ENCODE measurements around the gene PDIA5. TPM values are rescaled to one million over a fixed set of nuclear protein-coding genes. Genes with fewer than 3 reads are reported as not detected.

The PDIA5 gene
- total and polyA plus RNA-seq, 4 donors: 36.8 to 94.6 (median 63.3) TPM

GRCh38 chr3:123068601-123069381 lies 2.0 kb downstream of the PDIA5 start (continued):
- TF ChIP-seq CTCF (IDR thresholded peaks at IDR 0.05; ENCODE audit: low read depth, low read length, missing input control): no peak
- peak; percentile 14 for TF ChIP-seq MAX (IDR thresholded peaks at IDR 0.05)
- peak; percentile 80 for TF ChIP-seq FOXA1 (IDR thresholded peaks at IDR 0.05)
- peak; percentile 87 to 89 for TF ChIP-seq HNF4A (conservative IDR thresholded peaks at IDR 0.05)
- peak; percentile 89 to 92 for TF ChIP-seq RXRA (IDR thresholded peaks at IDR 0.05)
- peak; percentile 43 for TF ChIP-seq HNF4G (IDR thresholded peaks at IDR 0.05)
- peak; percentile 64 to 84 for TF ChIP-seq JUND (IDR thresholded peaks at IDR 0.05)
- no peak for TF ChIP-seq EGR1 (IDR thresholded peaks at IDR 0.05; ENCODE audit: low read depth in 2 of 2)

- DNase-seq (ENCODE audit: low spot score): no peak
- H3K9ac ChIP-seq (ENCODE audit: low read depth in 1 of 2, low read length in 2 of 2): no peak overlapping the region
- H3K36me3 ChIP-seq (ENCODE audit: control insufficient read depth in 4 of 4, insufficient read depth in 3 of 4, low read depth in 1 of 4, low read length in 3 of 4): no peaks in the 10 kb centered on the region
- 34% methylated on average over 8 of the region's 8 CpGs for WGBS
- H3K4me3 ChIP-seq (ENCODE audit: low read depth in 1 of 3, low read length in 3 of 3): no peak overlapping the region
- no peaks in the 10 kb centered on the region for H3K9me3 ChIP-seq (ENCODE audit: control insufficient read depth in 4 of 4, low read length in 3 of 4)
- peaks cover 8 to 66% (median 47%) of the 10 kb centered on the region in 4 donors for H3K4me1 ChIP-seq (ENCODE audit: control insufficient read depth in 4 of 4, insufficient read depth in 4 of 4, low read length in 3 of 4)
- TF ChIP-seq RXRA (IDR thresholded peaks at IDR 0.05) (peak; percentile 85 to 93), SP1 (IDR thresholded peaks at IDR 0.05) (peak; percentile 54), ATF3 (IDR thresholded peaks at IDR 0.05) (no peak), REST (IDR thresholded peaks at IDR 0.05) (peak; percentile 97), TAF1 (conservative IDR thresholded peaks at IDR 0.05) (no peak), FOXA2 (IDR thresholded peaks at IDR 0.05) (no peak), NR2F2 (IDR thresholded peaks at IDR 0.05) (no peak), JUND (IDR thresholded peaks at IDR 0.05) (peak in 1 of 2 donors; percentile 20), MAX (IDR thresholded peaks at IDR 0.05) (peak; percentile 88), YY1 (IDR thresholded peaks at IDR 0.05) (peak; percentile 50), HNF4G (IDR thresholded peaks at IDR 0.05) (peak; percentile 29), HNF4A (conservative IDR thresholded peaks at IDR 0.05) (peak; percentile 84 to 93), RAD21 (IDR thresholded peaks at IDR 0.05) (peak; percentile 47 to 63)
- H3K27ac ChIP-seq (ENCODE audit: low read depth in 1 of 2, low read length in 2 of 2): peak overlapping the region; percentile 3 to 63
- no peaks in the 10 kb centered on the region for H3K27me3 ChIP-seq (ENCODE audit: control insufficient read depth in 4 of 4, insufficient read depth in 4 of 4, low read length in 3 of 4)
Measured at GRCh38 chr3:123070510-123070909, 3.7 kb downstream of the PDIA5 start.
